Right forelimb (tissue), 1 donor: Measurements from ENCODE around the gene LILRA6.
"Not testable (repeated sequence)": the region's sequence is repeated elsewhere in the genome, so short reads cannot be mapped to it uniquely, and the experiment has no call there.

Experiments
- DNase-seq: peaks from one replicate; pipeline ENCODE4 v3.0.0-alpha.2; 2018

LILRA6 gene

DNA sequence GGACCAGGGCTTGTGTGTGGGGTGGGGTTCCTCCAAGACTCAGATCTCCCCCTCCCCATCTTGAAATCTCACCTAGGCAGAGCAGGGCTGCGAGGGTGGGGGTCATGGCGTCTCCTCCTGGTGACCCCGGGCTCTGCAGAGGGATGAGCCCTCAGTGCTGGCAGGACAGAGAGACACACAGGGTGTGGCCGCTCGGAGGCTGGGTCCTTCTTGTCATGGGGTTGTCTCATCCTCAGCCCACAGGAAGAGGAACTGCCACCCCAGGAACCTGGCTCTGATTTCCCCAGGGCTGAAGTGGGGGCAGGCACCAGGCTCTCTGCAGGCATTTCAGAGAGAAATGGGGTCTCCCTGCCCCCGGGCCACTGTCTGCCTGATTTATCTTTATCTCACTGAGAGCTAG is at the start of gene LILRA6:
Gene LILRA6, minus strand, starts transcription at position 145 of the 400 bp plus-strand sequence.
- DNase-seq: not testable (repeated sequence)

DNA sequence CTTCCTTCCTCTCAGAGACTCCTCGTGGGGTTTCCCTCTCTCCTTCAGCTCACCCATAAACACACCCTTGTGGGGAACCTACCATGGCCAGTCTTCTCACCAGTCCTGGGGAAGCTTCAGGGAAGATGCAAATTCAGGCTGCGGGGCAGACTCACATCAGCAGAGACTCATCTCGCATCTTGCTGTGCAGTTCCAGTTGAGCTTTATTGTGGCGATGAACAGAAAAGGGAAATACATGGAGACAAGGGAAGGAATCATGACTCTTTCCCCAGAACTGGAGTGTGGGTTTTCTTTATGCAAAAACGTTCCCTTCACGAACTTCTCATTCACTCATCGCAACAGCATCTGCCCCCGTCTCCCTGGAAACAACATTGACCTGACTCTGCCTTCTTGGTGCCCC is 46.6 kb upstream of the LILRA6 start:
- not testable (repeated sequence) for DNase-seq

DNA sequence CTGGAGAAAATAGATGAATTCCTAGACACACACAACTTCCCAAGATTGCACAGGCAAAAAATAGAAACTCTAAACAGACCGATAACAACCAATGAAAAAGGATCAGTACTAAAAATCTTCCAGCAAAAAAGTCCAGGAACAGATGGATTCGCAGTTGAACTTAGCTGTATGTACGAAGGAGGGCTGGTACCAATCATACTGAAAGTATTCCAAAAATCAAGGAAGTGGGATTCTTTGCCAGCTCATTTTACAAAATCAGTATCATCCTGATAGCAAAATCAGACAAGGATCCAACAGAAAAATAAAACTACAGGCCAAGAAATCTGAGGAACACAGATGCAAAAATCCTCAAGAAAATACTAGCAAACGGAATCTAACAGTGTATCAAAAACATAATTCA is 44.9 kb upstream of the LILRA6 start:
- no peak for DNase-seq

DNA sequence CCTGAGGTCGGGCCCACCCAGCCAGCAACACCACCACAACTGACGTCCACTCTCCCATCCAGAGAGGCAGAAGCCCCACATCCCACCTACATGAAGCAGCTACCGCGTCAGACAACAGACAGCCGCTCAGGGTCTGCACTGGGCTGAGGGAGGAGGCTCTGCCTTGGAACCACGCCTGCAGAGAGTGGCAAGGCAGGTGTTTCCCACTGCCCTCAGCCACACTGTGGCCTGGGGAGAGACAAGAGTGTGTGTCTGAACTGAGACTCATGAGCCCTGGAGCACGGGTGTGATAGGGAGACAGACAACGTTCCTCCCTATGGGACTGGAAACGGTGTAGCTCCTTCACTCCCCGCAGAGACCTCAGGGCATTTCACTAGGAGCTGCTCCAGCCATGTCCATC is 43.7 kb upstream of the LILRA6 start:
- DNase-seq: not testable (repeated sequence)

DNA sequence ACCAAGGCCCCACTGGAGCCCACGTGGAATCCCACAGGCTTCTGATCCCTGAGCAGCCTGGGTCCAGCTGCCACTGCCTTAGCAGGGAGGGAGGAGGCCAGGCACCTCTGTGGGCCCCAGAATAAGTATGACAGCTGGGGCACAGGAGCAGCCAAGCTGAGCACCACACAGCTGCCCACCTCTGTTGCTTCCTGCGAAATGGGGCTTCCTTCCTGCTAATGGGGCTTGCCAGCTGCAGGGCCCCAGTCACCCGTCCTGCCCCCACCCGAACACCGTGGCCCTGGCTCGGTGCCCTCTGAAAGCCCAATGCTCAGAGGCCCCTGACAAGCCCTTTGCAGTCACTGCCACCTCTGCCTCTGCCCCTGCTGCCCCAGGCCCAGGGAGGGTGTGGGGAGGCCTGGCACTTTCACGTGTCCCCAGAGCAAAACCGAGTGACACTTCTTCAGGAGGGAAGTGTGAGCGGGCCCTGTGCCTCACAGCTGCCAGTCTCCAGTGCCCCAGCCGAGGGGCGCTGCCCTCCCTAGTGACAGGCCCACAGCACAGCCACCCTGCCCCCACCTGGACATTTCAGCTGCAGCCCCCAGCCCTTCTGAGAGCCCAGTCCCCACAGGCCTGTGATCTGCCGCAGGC is 43.0 kb upstream of the LILRA6 start:
- DNase-seq: not testable (repeated sequence)

- DNase-seq: no peak
Measured at GRCh38 chr19:54282686-54283470, 40.3 kb upstream of the LILRA6 start.

DNA sequence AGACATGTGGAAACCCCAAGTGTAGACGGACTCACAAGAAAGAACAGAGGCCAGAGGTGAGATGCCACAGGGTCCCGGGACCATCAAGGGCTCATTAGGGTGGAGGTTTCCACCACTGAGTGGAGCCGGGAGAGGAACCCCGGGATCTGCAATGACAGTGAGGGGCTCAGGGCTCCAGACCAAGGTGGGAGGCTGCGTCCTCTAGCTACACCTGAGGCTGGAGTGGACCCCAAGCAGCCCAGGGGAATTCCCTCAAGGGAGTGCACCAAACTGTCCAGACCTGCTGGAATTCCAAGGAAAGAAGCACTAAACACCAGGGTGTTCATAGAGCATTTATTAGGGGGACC is 39.1 kb upstream of the LILRA6 start:
- not testable (repeated sequence) for DNase-seq

DNA sequence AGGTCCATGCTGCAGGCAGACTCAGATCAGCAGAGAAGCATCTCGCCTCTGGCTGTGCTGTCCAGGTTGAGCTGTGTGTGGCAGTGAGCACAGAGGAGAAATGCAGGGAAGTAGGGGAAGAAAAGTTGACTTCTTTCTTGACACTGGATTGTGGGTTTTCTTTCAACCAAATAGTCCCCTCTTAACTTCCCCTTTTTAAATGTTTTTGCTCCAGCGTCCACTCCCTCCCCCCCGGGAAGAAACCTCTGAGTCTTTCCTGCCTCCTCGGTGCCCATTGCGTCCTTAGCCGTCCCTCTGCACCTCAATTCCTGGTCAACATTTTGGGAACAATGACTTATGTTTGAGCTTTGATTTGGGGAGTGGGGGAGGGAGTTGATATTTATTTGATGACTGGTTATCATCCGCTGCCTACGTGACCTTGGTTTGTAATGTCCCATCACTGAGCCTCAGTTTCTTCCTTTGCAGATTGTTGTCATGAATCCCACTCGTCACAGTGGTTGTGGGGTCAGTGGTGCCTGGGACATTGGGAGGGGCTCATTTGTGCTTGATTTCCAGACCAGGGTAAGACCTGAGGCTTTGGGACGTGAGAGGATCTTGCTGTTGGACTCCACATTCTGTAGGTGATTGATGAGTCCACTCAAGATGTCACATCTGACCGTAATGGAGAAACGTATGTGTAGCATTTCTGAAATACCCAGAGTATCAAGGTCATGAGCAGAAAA is 38.6 kb upstream of the LILRA6 start, which contains the start of gene LILRB2:
Gene LILRB2, minus strand, starts transcription at position 104 of the 722 bp plus-strand sequence. CDS start 614 bp downstream, outside the sequence.
- DNase-seq: no peak

- DNase-seq: not testable (repeated sequence)
Measured at GRCh38 chr19:54280441-54280840, 37.9 kb upstream of the LILRA6 start.

- not testable (repeated sequence) for DNase-seq
Measured at GRCh38 chr19:54280025-54280424, 37.4 kb upstream of the LILRA6 start.

DNA sequence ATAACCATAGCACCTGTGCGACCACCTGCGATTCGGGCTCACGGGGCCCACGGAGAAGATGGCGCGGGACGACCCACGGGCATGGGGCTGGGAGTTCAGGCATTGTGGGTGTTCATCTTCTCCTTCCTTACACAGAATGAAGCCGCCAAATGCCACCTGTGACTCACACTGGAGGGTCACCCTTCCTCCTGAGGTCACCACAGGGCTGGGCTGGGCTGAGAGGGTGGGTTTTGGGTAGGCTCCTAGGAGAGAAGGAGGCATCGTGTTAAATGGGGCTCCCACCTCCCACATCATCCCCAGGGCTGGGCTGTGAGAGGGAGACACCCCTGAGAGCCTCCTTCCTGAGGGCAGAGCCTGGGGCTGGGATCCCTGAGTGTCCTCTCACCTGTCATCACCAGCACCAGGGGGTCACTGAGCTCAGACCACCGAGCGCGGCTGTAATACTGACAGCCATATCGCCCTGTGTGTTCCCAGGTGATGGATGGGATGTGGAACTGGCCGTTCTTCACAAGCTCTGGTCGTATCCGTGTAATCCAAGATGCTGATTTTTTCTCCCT is 36.9 kb upstream of the LILRA6 start:
- DNase-seq: no peak

- not testable (repeated sequence) for DNase-seq
Measured at GRCh38 chr19:54278571-54279195, 36.1 kb upstream of the LILRA6 start.

GRCh38 chr19:54278056-54278455 is 35.5 kb upstream of the LILRA6 start:
- not testable (repeated sequence) for DNase-seq

DNA sequence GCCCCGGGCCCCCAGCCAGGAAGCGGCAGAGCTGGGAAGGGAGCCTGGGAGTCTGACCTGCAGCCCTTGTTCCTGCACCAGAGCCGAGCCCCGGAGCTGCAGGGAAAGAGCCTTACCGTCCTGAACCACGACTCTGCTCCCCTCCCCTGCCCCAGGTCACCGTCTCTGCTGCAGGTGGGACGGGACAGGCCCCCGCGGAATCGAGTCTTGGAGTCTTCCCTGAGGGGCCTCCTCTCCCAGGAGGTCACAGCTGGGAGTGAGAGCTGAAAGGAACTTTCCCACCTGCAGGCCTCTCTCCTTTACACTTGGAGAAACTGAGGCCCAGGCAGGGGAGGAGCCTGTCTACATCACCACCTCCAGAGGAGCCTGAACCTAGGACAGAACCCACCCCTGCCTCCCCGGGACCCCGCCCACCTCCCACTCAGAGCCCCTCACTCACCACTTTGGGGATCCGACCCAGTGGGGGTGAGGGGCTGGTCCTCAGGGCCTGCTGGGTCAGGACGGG is 34.6 kb upstream of the LILRA6 start:
- DNase-seq: not testable (repeated sequence)

- no peak for DNase-seq
Measured at GRCh38 chr19:54275951-54276350, 33.4 kb upstream of the LILRA6 start.

GRCh38 chr19:54274516-54274915 is 31.9 kb upstream of the LILRA6 start:
- not testable (repeated sequence) for DNase-seq

- DNase-seq: no peak
Measured at GRCh38 chr19:54273821-54274220, 31.2 kb upstream of the LILRA6 start.

GRCh38 chr19:54272181-54272580 is 29.6 kb upstream of the LILRA6 start:
- not testable (repeated sequence) for DNase-seq

DNA sequence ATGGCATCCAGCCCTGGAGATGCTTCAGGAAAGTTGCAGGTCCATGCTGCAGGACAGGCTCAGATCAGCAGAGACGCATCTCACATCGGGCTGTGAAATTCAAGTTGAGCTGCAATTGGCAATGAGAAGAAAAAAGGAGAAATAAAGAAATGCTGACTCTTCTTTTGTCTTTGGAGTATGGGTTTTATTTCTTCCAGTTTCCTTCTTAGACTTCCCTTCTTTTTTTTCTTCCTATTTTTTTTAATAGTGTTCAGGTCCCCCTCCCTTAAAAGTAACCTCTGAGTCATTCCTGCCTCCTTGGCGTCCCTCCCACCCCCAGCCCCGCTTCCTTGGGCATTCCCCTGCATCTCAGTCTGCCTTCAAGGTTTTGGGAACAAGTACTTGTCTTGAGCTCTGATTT is 29.0 kb upstream of the LILRA6 start:
- DNase-seq: not testable (repeated sequence)

GRCh38 chr19:54271106-54271505 is 28.5 kb upstream of the LILRA6 start:
- no peak for DNase-seq

DNA sequence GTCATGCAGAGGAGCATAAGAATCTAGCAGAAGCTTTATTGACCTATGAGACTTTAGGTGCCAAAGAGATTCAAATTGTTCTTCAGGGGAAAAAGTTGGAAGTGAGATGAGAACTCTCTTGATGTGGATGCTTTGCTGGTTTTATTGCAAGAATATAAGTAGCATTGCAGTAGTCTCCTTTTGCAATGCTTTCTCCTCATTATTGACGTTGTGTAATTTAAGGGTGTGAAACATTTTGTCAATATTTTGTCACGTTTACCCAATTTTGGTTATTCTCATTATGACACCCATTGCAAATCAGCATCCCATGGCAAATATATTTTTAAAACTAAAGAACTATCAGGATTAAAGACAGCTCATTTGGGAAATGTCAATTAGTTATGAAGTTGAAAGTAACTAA is 26.3 kb upstream of the LILRA6 start:
- DNase-seq: no peak

DNA sequence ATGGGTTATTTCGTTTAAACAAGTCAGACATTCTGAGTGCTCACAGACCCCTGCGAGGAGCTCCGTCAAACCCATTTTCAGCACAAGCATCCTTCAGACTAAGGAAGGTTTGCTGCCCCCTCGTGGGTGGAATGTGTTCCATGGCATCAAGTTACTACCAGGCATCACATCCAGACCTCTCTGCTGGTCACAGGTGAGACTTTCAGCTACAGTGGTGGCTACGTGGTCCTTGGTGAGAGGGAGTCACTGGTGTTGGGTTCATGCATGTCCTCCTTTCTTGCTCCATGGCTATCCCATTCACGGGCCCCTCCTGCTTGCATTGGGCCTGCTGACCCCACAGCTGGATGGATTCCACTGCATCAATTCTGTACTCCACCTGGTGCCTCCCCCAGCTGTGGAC is 23.5 kb upstream of the LILRA6 start:
- DNase-seq: peak; percentile 81

DNA sequence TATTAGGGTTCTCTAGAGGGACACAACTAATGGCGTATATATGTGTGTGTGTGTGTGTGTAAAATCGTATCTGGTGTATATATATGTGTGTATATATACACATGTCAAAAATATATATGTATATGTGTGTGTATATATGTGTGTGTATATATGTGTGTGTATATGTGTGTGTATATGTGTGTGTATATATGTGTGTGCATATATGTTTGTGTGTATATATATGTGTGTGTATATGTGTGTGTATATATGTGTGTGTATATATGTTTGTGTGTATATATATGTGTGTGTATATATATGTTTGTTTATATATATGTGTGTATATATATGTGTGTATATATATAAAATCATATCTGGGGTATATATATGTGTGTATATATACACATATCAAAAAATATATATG is 19.9 kb upstream of the LILRA6 start:
- DNase-seq: no peak
